ENCODE data around the gene ATIC. TPM values are rescaled to one million over a fixed set of nuclear protein-coding genes. Genes with fewer than 3 reads are reported as not detected.

ATIC gene
- total RNA-seq, 1 experiment from 2014 or later = 295 TPM

DNA sequence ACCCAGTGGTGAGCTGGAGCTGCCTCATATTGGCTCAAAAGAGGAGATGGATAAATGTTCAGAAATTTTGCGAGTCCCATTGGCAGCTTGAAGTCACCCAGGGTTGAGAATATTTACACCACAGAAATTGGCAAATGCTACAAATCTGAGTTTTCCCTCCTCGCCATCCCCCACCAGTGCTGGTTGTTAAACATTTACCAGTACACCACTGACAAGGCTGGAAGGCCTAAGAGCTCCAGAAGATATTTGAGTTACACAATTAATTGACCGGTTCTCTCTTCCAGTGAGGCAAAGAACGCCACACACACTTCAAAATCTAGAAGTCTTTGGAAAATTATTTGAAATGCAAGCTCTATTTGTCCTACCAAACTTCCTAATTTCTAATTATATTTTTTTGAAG is 47.5 kb upstream of the ATIC start:
- Mint-ChIP-seq H3K9me3 (no peaks in the 10 kb centered on the region; a peak in 1 of 5 replicates), H3K4me3 (no peak overlapping the region), H3K4me1 (no peaks in the 10 kb centered on the region), H3K36me3 (ENCODE audit: insufficient read depth in 1 of 3, low read depth in 3 of 3) (peaks cover 0 to 5% (median 0%) of the 10 kb centered on the region in 3 experiments; a peak in 3 of 7 replicates), H3K27me3 (ENCODE audit: low read depth) (no peaks in the 10 kb centered on the region), H3K27ac (no peak overlapping the region)
- H2BK5ac ChIP-seq (ENCODE audit: insufficient read length, low read length) = no peak overlapping the region
- no peak overlapping the region for H3K14ac ChIP-seq (ENCODE audit: insufficient read depth, low read length)
- no peaks in the 10 kb centered on the region for H3K4me1 ChIP-seq (ENCODE audit: insufficient read depth, low read length)
- WGBS (ENCODE audit: extremely low coverage, insufficient read length, low lambda C conversion rate) = no CpG with 5 or more reads among the region's 4 CpGs
- H3K9ac ChIP-seq (ENCODE audit: extremely low read depth, insufficient read length, low read length) = no peak overlapping the region
- no peaks in the 10 kb centered on the region for H3K79me1 ChIP-seq (ENCODE audit: insufficient read depth, low read depth, low read length, poor library complexity, severe bottlenecking)
- no peak overlapping the region for H4K5ac ChIP-seq (ENCODE audit: insufficient read length, low read depth, low read length)
- H2AK5ac ChIP-seq (ENCODE audit: insufficient read length, low read length) = no peak overlapping the region
- no peak overlapping the region for H4K8ac ChIP-seq (replicated peaks; ENCODE audit: insufficient read length, low read depth, low read length)
- no peak overlapping the region for H3T11ph ChIP-seq (ENCODE audit: low read length)
- H2BK20ac ChIP-seq (ENCODE audit: low read depth, low read length, poor library complexity, severe bottlenecking) = no peak overlapping the region
- no peak for DNase-seq
- H4K20me1 ChIP-seq (ENCODE audit: control insufficient read depth, insufficient read depth, insufficient read length) = no peaks in the 10 kb centered on the region
- H4K91ac ChIP-seq (ENCODE audit: insufficient read length, low read depth, low read length) = no peak overlapping the region
- no peak overlapping the region for H3K4ac ChIP-seq (ENCODE audit: low read depth, low read length)
- no peak overlapping the region for H3K23ac ChIP-seq (ENCODE audit: insufficient read length, low read depth, low read length)
- H3K79me2 ChIP-seq (ENCODE audit: insufficient read depth, low read length) = no peaks in the 10 kb centered on the region
- H3K27ac ChIP-seq (ENCODE audit: insufficient read length, low read depth, low read length) = no peak overlapping the region
- no peaks in the 10 kb centered on the region for H3K9me3 ChIP-seq (ENCODE audit: control insufficient read depth, low read depth, low read length)
- H3K27me3 ChIP-seq (ENCODE audit: insufficient read depth, low read length) = no peaks in the 10 kb centered on the region
- H3K4me2 ChIP-seq (ENCODE audit: insufficient read depth, insufficient read length, low read length) = no peak overlapping the region
- no peak overlapping the region for H2BK15ac ChIP-seq (ENCODE audit: low read depth, low read length)
- H2AFZ ChIP-seq (ENCODE audit: low read length) = no peak overlapping the region
- H2BK120ac ChIP-seq (ENCODE audit: low read depth, low read length, poor library complexity, severe bottlenecking) = no peak overlapping the region
- H3K18ac ChIP-seq (ENCODE audit: insufficient read length, low read depth, low read length) = no peak overlapping the region
- TF ChIP-seq, protein P1, sequence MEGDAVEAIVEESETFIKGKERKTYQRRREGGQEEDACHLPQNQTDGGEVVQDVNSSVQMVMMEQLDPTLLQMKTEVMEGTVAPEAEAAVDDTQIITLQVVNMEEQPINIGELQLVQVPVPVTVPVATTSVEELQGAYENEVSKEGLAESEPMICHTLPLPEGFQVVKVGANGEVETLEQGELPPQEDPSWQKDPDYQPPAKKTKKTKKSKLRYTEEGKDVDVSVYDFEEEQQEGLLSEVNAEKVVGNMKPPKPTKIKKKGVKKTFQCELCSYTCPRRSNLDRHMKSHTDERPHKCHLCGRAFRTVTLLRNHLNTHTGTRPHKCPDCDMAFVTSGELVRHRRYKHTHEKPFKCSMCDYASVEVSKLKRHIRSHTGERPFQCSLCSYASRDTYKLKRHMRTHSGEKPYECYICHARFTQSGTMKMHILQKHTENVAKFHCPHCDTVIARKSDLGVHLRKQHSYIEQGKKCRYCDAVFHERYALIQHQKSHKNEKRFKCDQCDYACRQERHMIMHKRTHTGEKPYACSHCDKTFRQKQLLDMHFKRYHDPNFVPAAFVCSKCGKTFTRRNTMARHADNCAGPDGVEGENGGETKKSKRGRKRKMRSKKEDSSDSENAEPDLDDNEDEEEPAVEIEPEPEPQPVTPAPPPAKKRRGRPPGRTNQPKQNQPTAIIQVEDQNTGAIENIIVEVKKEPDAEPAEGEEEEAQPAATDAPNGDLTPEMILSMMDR (conservative IDR thresholded peaks at IDR 0.05) = no peak
- no peak overlapping the region for H2BK12ac ChIP-seq (ENCODE audit: insufficient read length, low read depth, low read length)
- no peaks in the 10 kb centered on the region for H3K23me2 ChIP-seq (ENCODE audit: insufficient read length, low read depth, low read length, poor library complexity, severe bottlenecking)
- H3K56ac ChIP-seq (ENCODE audit: insufficient read length, low read depth, low read length) = no peak overlapping the region

Measured in H9 (cell line).